ENCODE results near the gene PRICKLE2. TPM values are rescaled to one million over a fixed set of nuclear protein-coding genes. Genes with fewer than 3 reads are reported as not detected.

The PRICKLE2 gene
- total and polyA plus RNA-seq, 2 donors (not counting 3 experiments of a cell fraction or from before 2014, with no cell fraction given), result 3.0 to 7.1 TPM

DNA sequence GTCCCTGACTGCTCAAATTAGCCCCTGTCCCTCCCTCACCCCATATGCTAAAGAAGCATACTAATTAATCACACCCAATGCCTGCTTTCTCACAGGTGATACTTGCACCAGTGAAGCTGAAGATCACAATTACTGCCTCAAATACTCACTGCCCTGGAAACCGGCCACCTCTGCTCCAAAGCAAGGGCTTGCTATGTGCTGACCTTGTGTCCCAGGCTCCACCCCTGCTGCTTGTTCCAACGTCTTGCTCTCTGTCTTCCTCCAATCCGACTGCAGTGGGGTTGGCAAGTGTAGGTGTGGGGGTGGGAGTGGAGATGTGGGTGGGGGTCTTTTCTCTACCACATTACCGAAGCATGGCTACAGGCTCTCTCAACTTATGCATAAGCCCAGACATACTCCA, 146.3 kb downstream of the PRICKLE2 start:
- Histone ChIP-seq H2AFZ (ENCODE audit: low read depth, low read length) (no peak overlapping the region), H3K27ac (ENCODE audit: insufficient read depth, low read depth, low read length) (no peak overlapping the region), H3K9ac (replicated peaks; ENCODE audit: extremely low read depth, insufficient read depth, low read length) (no peak overlapping the region), H3K9me3 (replicated peaks; ENCODE audit: control insufficient read depth, insufficient read depth, low read length) (no peaks in the 10 kb centered on the region), H3K79me2 (ENCODE audit: control insufficient read depth, insufficient read depth, low read length) (no peaks in the 10 kb centered on the region), H3K4me3 (replicated peaks in 1 of 3; ENCODE audit: insufficient read depth in 1 of 3, low read depth in 1 of 3, low read length in 3 of 3) (no peak overlapping the region), H3K4me2 (ENCODE audit: insufficient read depth, low read length) (no peak overlapping the region), H3K4me1 (ENCODE audit: control insufficient read depth, extremely low read depth, insufficient read depth, low read length) (no peaks in the 10 kb centered on the region), H3K27me3 (ENCODE audit: control insufficient read depth in 2 of 2, insufficient read depth in 2 of 2, low read length in 2 of 2) (peaks cover 3% of the 10 kb centered on the region in 2 experiments), H3K36me3 (ENCODE audit: control insufficient read depth in 2 of 2, extremely low read depth in 1 of 2, insufficient read depth in 2 of 2, low read length in 2 of 2) (no peaks in the 10 kb centered on the region), H3K9me1 (replicated peaks; ENCODE audit: control insufficient read depth, extremely low read depth, insufficient read depth, low read length) (no peaks in the 10 kb centered on the region), H4K20me1 (replicated peaks; ENCODE audit: control insufficient read depth, extremely low read depth, insufficient read depth, low read length) (no peaks in the 10 kb centered on the region)
- BruUV-seq (replicated peaks), result no TSS peak
- CTCF ChIA-PET, result no interaction called here
- intact Hi-C loops (cut with micrococcal nuclease) (no loop called here), dilution Hi-C loops (cut with MboI; ENCODE audit: extremely low pct_ligation_motif_present, low sequenced_read_pairs) (no loop called here)
- DNase-seq (ENCODE audit: low read depth, low spot score) (no peak), FAIRE-seq (no peak)
- POLR2A ChIA-PET, result no interaction called here
- TF ChIP-seq POLR2AphosphoS5 (IDR thresholded peaks at IDR 0.05; ENCODE audit: insufficient read depth, low read depth, low read length) (no peak), MYC (IDR thresholded peaks at IDR 0.05; ENCODE audit: low read depth, low read length) (no peak), EZH2 (IDR thresholded peaks at IDR 0.05; ENCODE audit: borderline replicate concordance, low read depth, low read length, severe bottlenecking) (no peak), GATA2 (IDR thresholded peaks at IDR 0.05; ENCODE audit: insufficient read depth, insufficient read length, low read depth, low read length) (no peak), JUN (IDR thresholded peaks at IDR 0.05; ENCODE audit: borderline replicate concordance, insufficient read depth, insufficient read length, low read depth) (no peak), POLR2A (IDR thresholded peaks at IDR 0.05; ENCODE audit: low read depth, low read length) (no peak), FOS (IDR thresholded peaks at IDR 0.05; ENCODE audit: borderline replicate concordance, insufficient read depth, low read length) (no peak)
- TF ChIP-seq, protein P1, sequence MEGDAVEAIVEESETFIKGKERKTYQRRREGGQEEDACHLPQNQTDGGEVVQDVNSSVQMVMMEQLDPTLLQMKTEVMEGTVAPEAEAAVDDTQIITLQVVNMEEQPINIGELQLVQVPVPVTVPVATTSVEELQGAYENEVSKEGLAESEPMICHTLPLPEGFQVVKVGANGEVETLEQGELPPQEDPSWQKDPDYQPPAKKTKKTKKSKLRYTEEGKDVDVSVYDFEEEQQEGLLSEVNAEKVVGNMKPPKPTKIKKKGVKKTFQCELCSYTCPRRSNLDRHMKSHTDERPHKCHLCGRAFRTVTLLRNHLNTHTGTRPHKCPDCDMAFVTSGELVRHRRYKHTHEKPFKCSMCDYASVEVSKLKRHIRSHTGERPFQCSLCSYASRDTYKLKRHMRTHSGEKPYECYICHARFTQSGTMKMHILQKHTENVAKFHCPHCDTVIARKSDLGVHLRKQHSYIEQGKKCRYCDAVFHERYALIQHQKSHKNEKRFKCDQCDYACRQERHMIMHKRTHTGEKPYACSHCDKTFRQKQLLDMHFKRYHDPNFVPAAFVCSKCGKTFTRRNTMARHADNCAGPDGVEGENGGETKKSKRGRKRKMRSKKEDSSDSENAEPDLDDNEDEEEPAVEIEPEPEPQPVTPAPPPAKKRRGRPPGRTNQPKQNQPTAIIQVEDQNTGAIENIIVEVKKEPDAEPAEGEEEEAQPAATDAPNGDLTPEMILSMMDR (IDR thresholded peaks at IDR 0.05; ENCODE audit: extremely low read depth in 1 of 2, insufficient read depth in 1 of 2, low read depth in 1 of 2, low read length in 2 of 2), result no peak
- TF ChIP-seq, protein P2, sequence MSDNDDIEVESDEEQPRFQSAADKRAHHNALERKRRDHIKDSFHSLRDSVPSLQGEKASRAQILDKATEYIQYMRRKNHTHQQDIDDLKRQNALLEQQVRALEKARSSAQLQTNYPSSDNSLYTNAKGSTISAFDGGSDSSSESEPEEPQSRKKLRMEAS (IDR thresholded peaks at IDR 0.05; ENCODE audit: insufficient read depth, insufficient read length), result no peak
